Measurements from ENCODE around the gene ZPLD1.

DNA sequence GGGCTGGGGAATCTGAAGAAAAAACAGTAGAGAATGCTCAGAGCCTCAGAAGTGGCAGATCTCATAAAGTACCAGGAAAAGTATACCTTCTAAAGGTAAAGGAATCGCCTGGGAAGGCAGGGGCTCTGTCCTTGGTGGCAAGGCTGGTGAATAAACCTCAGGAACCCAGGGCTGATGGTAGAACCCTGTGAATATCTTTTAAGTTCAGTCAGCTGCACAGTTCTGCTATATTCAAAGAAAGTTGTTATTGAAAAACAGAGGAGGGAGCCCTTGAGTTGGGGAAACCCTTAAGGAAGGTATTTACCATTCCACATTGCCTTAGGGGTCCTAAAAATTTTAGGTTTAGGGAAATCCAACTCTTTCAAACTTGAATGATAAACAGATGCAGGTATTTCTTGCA lies 31.2 kb downstream of the ZPLD1 start:
- TF ChIP-seq, protein P1, sequence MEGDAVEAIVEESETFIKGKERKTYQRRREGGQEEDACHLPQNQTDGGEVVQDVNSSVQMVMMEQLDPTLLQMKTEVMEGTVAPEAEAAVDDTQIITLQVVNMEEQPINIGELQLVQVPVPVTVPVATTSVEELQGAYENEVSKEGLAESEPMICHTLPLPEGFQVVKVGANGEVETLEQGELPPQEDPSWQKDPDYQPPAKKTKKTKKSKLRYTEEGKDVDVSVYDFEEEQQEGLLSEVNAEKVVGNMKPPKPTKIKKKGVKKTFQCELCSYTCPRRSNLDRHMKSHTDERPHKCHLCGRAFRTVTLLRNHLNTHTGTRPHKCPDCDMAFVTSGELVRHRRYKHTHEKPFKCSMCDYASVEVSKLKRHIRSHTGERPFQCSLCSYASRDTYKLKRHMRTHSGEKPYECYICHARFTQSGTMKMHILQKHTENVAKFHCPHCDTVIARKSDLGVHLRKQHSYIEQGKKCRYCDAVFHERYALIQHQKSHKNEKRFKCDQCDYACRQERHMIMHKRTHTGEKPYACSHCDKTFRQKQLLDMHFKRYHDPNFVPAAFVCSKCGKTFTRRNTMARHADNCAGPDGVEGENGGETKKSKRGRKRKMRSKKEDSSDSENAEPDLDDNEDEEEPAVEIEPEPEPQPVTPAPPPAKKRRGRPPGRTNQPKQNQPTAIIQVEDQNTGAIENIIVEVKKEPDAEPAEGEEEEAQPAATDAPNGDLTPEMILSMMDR (IDR thresholded peaks at IDR 0.05 in 2 of 3, conservative IDR thresholded peaks at IDR 0.05 in 1 of 3; ENCODE audit: control insufficient read depth in 2 of 3, extremely low read depth in 1 of 3, insufficient read depth in 1 of 3, low read depth in 3 of 3, low read length in 3 of 3): no peak
- TF ChIP-seq POLR2A (IDR thresholded peaks at IDR 0.05; ENCODE audit: low read depth, low read length) (no peak), SP1 (IDR thresholded peaks at IDR 0.05; ENCODE audit: low read depth, low read length) (no peak), RAD21 (IDR thresholded peaks at IDR 0.05; ENCODE audit: insufficient read depth, low read depth, low read length) (no peak), RELA (IDR thresholded peaks at IDR 0.05; ENCODE audit: borderline replicate concordance, partially characterized antibody) (no peak), SRF (IDR thresholded peaks at IDR 0.05; ENCODE audit: low read depth in 2 of 2, low read length in 2 of 2) (no peak), POLR2AphosphoS2 (IDR thresholded peaks at IDR 0.05; ENCODE audit: low read depth, low read length) (no peak), ZNF274 (IDR thresholded peaks at IDR 0.05; ENCODE audit: insufficient read depth, insufficient read length) (no peak), POLR2AphosphoS5 (IDR thresholded peaks at IDR 0.05; ENCODE audit: low read length) (no peak), CBFB (IDR thresholded peaks at IDR 0.05; ENCODE audit: low read depth) (no peak)
- TF ChIP-seq, protein P2, sequence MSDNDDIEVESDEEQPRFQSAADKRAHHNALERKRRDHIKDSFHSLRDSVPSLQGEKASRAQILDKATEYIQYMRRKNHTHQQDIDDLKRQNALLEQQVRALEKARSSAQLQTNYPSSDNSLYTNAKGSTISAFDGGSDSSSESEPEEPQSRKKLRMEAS (IDR thresholded peaks at IDR 0.05; ENCODE audit: low read depth, low read length): no peak
- TF ChIP-seq, protein P3, sequence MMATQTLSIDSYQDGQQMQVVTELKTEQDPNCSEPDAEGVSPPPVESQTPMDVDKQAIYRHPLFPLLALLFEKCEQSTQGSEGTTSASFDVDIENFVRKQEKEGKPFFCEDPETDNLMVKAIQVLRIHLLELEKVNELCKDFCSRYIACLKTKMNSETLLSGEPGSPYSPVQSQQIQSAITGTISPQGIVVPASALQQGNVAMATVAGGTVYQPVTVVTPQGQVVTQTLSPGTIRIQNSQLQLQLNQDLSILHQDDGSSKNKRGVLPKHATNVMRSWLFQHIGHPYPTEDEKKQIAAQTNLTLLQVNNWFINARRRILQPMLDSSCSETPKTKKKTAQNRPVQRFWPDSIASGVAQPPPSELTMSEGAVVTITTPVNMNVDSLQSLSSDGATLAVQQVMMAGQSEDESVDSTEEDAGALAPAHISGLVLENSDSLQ (IDR thresholded peaks at IDR 0.05): no peak
